ENCODE measurements around the gene LYVE1. TPM values are rescaled to one million over a fixed set of nuclear protein-coding genes. Genes with fewer than 3 reads are reported as not detected.

The LYVE1 gene
- total and polyA plus RNA-seq, 2 of the 13 experiments (the other 11 are each of a cell fraction or from before 2014, with no cell fraction given): 1.2 to 1.4 TPM

DNA sequence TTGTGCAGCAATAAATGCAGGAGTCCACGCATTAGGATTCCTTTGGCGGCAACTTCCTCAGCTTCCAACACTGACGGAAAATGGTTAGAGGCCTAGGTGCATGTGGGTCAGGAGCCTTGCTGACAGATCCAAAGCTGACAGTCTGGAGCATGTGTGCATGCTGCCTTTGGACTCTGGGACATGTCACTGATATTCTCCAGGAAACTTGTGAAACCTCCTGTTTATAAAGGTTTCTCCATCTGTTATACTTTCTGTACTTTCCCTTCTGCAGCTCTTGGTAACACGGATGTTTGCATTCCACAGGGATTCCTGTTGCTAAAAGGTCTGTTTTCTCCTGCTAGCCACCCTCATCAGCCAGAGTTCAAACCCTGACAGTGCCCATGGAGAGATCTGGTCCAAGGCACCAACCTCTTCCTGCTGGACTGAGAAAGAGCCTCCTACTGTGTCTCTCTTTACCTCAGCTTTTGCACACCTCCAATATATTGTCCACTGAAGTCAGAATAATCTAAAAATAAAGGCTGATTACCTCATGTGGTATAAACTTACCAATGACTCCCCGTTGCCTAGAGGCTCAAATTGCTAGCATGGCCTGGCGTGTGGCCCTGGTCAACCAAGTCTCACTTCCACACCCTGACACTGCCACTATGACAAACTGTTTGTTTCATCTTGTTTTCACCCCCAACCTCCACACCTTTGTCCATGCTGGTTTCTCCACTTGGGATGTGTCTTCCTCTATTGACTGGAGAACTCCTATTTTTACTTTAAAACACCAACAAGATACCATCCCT, 31.1 kb upstream of the LYVE1 start (continued):
- TF ChIP-seq ZNF10 (CRISPR knock-in tag; IDR thresholded peaks at IDR 0.05; ENCODE audit: borderline replicate concordance, low read depth): no peak
- TF ChIP-seq SALL1 (CRISPR knock-in tag; IDR thresholded peaks at IDR 0.05): peak; percentile 35; the same call in 1 of the 2 replicates
- no peak for TF ChIP-seq HHEX (CRISPR knock-in tag; IDR thresholded peaks at IDR 0.05)
- TF ChIP-seq ZBTB7B (CRISPR knock-in tag; IDR thresholded peaks at IDR 0.05): no peak
- TF ChIP-seq, protein P1, sequence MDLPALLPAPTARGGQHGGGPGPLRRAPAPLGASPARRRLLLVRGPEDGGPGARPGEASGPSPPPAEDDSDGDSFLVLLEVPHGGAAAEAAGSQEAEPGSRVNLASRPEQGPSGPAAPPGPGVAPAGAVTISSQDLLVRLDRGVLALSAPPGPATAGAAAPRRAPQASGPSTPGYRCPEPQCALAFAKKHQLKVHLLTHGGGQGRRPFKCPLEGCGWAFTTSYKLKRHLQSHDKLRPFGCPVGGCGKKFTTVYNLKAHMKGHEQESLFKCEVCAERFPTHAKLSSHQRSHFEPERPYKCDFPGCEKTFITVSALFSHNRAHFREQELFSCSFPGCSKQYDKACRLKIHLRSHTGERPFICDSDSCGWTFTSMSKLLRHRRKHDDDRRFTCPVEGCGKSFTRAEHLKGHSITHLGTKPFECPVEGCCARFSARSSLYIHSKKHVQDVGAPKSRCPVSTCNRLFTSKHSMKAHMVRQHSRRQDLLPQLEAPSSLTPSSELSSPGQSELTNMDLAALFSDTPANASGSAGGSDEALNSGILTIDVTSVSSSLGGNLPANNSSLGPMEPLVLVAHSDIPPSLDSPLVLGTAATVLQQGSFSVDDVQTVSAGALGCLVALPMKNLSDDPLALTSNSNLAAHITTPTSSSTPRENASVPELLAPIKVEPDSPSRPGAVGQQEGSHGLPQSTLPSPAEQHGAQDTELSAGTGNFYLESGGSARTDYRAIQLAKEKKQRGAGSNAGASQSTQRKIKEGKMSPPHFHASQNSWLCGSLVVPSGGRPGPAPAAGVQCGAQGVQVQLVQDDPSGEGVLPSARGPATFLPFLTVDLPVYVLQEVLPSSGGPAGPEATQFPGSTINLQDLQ (CRISPR knock-in tag; IDR thresholded peaks at IDR 0.05): no peak
- peak; percentile 87; the same call in 2 of the 3 replicates for TF ChIP-seq MXI1 (IDR thresholded peaks at IDR 0.05; ENCODE audit: borderline replicate concordance, low read depth, low read length)
- peak; percentile 54; the same call in 1 of the 2 replicates for TF ChIP-seq FOXJ3 (CRISPR knock-in tag; IDR thresholded peaks at IDR 0.05; ENCODE audit: borderline replicate concordance)
- TF ChIP-seq BCL6 (CRISPR knock-in tag; IDR thresholded peaks at IDR 0.05): peak; percentile 60
- peak; percentile 48; the same call in 1 of the 2 replicates for TF ChIP-seq NCOA2 (CRISPR knock-in tag; IDR thresholded peaks at IDR 0.05)
- no peak for TF ChIP-seq MTF2 (CRISPR knock-in tag; IDR thresholded peaks at IDR 0.05; ENCODE audit: borderline replicate concordance)
- no peak for TF ChIP-seq ARNT2 (CRISPR knock-in tag; IDR thresholded peaks at IDR 0.05; ENCODE audit: low read depth)
- TF ChIP-seq ZNF484 (CRISPR knock-in tag; IDR thresholded peaks at IDR 0.05; ENCODE audit: borderline replicate concordance, low read depth): no peak
- no peak for TF ChIP-seq ZNF781 (CRISPR knock-in tag; IDR thresholded peaks at IDR 0.05; ENCODE audit: borderline replicate concordance, not compliant biosample characterization)
- no peak for TF ChIP-seq CHD4 (IDR thresholded peaks at IDR 0.05; ENCODE audit: borderline replicate concordance, low read length)
- TF ChIP-seq TARDBP (CRISPR knock-in tag; IDR thresholded peaks at IDR 0.05): 0 out of 2 replicates have a peak, but pooled peaks have one; percentile 27
- TF ChIP-seq, protein P2, sequence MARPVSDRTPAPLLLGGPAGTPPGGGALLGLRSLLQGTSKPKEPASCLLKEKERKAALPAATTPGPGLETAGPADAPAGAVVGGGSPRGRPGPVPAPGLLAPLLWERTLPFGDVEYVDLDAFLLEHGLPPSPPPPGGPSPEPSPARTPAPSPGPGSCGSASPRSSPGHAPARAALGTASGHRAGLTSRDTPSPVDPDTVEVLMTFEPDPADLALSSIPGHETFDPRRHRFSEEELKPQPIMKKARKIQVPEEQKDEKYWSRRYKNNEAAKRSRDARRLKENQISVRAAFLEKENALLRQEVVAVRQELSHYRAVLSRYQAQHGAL (CRISPR knock-in tag; IDR thresholded peaks at IDR 0.05; ENCODE audit: not compliant biosample characterization): no peak
- TF ChIP-seq NONO (IDR thresholded peaks at IDR 0.05): no peak
- no peak for TF ChIP-seq NONO (CRISPR knock-in tag; conservative IDR thresholded peaks at IDR 0.05)
- no peak for TF ChIP-seq MTF1 (CRISPR knock-in tag; IDR thresholded peaks at IDR 0.05)
- peak; percentile 47 for TF ChIP-seq FOXA3 (CRISPR knock-in tag; IDR thresholded peaks at IDR 0.05)
- TF ChIP-seq ZNF337 (CRISPR knock-in tag; IDR thresholded peaks at IDR 0.05; ENCODE audit: borderline replicate concordance, low read depth): no peak
- TF ChIP-seq FOXA1 (IDR thresholded peaks at IDR 0.05): no peak
- peak; percentile 21; the same call in 1 of the 2 replicates for TF ChIP-seq FOXA1 (CRISPR knock-in tag; IDR thresholded peaks at IDR 0.05)
- no peak for TF ChIP-seq SRY (CRISPR knock-in tag; IDR thresholded peaks at IDR 0.05)
- TF ChIP-seq, protein P3, sequence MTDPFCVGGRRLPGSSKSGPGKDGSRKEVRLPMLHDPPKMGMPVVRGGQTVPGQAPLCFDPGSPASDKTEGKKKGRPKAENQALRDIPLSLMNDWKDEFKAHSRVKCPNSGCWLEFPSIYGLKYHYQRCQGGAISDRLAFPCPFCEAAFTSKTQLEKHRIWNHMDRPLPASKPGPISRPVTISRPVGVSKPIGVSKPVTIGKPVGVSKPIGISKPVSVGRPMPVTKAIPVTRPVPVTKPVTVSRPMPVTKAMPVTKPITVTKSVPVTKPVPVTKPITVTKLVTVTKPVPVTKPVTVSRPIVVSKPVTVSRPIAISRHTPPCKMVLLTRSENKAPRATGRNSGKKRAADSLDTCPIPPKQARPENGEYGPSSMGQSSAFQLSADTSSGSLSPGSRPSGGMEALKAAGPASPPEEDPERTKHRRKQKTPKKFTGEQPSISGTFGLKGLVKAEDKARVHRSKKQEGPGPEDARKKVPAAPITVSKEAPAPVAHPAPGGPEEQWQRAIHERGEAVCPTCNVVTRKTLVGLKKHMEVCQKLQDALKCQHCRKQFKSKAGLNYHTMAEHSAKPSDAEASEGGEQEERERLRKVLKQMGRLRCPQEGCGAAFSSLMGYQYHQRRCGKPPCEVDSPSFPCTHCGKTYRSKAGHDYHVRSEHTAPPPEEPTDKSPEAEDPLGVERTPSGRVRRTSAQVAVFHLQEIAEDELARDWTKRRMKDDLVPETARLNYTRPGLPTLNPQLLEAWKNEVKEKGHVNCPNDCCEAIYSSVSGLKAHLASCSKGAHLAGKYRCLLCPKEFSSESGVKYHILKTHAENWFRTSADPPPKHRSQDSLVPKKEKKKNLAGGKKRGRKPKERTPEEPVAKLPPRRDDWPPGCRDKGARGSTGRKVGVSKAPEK (CRISPR knock-in tag; IDR thresholded peaks at IDR 0.05; ENCODE audit: borderline replicate concordance): no peak

Measured in HepG2 (cell line).